Measurements from ENCODE around the gene ZNF134.

ZNF134 gene

GRCh38 chr19:57570707-57571106 lies 43.3 kb upstream of the ZNF134 start (continued):
- TF ChIP-seq ZSCAN16 (tag by site-specific recombination; IDR thresholded peaks at IDR 0.05) (no peak), AEBP2 (tag by site-specific recombination; IDR thresholded peaks at IDR 0.05; ENCODE audit: borderline replicate concordance) (no peak)

GRCh38 chr19:57572415-57572947 lies 41.6 kb upstream of the ZNF134 start:
- ChIA-PET CTCF (no interaction called here), POLR2A (no interaction called here)
- Histone ChIP-seq H3K27ac (ENCODE audit: extremely low read depth, low read depth, low read length) (no peak overlapping the region), H3K9me3 (ENCODE audit: control insufficient read depth, insufficient read depth, low read depth, low read length) (peaks cover 5% of the 10 kb centered on the region), H3K36me3 (ENCODE audit: control insufficient read depth in 2 of 2, insufficient read depth in 1 of 2, low read length in 2 of 2) (peaks cover 23 to 63% of the 10 kb centered on the region in 2 experiments), H3K4me1 (ENCODE audit: control insufficient read depth, insufficient read depth, low read length) (no peaks in the 10 kb centered on the region), H3K4me3 (ENCODE audit: low read depth, low read length) (no peak overlapping the region)
- TF ChIP-seq SETDB1 (IDR thresholded peaks at IDR 0.05; ENCODE audit: insufficient read length, low read length): peak; percentile 99
- peak; percentile 94; the same call in 1 of the 2 replicates for TF ChIP-seq TRIM28 (IDR thresholded peaks at IDR 0.05; ENCODE audit: borderline replicate concordance, low read length)
- TF ChIP-seq ZNF530 (tag by site-specific recombination; IDR thresholded peaks at IDR 0.05; ENCODE audit: low read depth): no peak
- peak; percentile 83 for TF ChIP-seq ZNF274 (IDR thresholded peaks at IDR 0.05; ENCODE audit: low read length)
- peak; percentile 90; the same call in 1 of the 2 replicates for TF ChIP-seq ZNF274 (tag by site-specific recombination; IDR thresholded peaks at IDR 0.05; ENCODE audit: borderline replicate concordance)
- no peak for TF ChIP-seq ZNF626 (tag by site-specific recombination; IDR thresholded peaks at IDR 0.05)

GRCh38 chr19:57576661-57577060 lies 37.4 kb upstream of the ZNF134 start:
- ChIA-PET CTCF (no interaction called here), POLR2A (no interaction called here)
- Histone ChIP-seq H3K9me3 (ENCODE audit: control insufficient read depth, insufficient read depth, low read depth, low read length) (peaks cover 8% of the 10 kb centered on the region), H3K4me3 (ENCODE audit: low read depth, low read length) (no peak overlapping the region), H3K36me3 (ENCODE audit: control insufficient read depth in 2 of 2, insufficient read depth in 1 of 2, low read length in 2 of 2) (peaks cover 23 to 62% of the 10 kb centered on the region in 2 experiments), H3K4me1 (ENCODE audit: control insufficient read depth, insufficient read depth, low read length) (no peaks in the 10 kb centered on the region), H3K27ac (ENCODE audit: extremely low read depth, low read depth, low read length) (no peak overlapping the region)
- TF ChIP-seq ZBTB44 (tag by site-specific recombination; IDR thresholded peaks at IDR 0.05): no peak
- no peak for TF ChIP-seq ZNF514 (tag by site-specific recombination; IDR thresholded peaks at IDR 0.05)
- TF ChIP-seq ZFP69B (tag by site-specific recombination; IDR thresholded peaks at IDR 0.05): no peak
- no peak for TF ChIP-seq ATF2 (tag by site-specific recombination; IDR thresholded peaks at IDR 0.05; ENCODE audit: low read depth)
- no peak for TF ChIP-seq ZNF501 (tag by site-specific recombination; IDR thresholded peaks at IDR 0.05)
- TF ChIP-seq RBAK (tag by site-specific recombination; IDR thresholded peaks at IDR 0.05): no peak
- no peak for TF ChIP-seq ZNF830 (tag by site-specific recombination; IDR thresholded peaks at IDR 0.05; ENCODE audit: low read depth)
- no peak for TF ChIP-seq OSR2 (tag by site-specific recombination; IDR thresholded peaks at IDR 0.05)
- no peak for TF ChIP-seq ZNF701 (tag by site-specific recombination; IDR thresholded peaks at IDR 0.05)
- no peak for TF ChIP-seq ZNF548 (tag by site-specific recombination; IDR thresholded peaks at IDR 0.05)
- no peak for TF ChIP-seq ZNF184 (tag by site-specific recombination; IDR thresholded peaks at IDR 0.05)
- no peak for TF ChIP-seq ZNF596 (tag by site-specific recombination; IDR thresholded peaks at IDR 0.05)
- no peak for TF ChIP-seq ZNF449 (tag by site-specific recombination; IDR thresholded peaks at IDR 0.05)
- TF ChIP-seq ZNF362 (tag by site-specific recombination; IDR thresholded peaks at IDR 0.05): no peak
- TF ChIP-seq ZNF239 (tag by site-specific recombination; IDR thresholded peaks at IDR 0.05): no peak

All from HEK293 (cell line).